HG03432 (cell line): ENCODE results near the gene SPRN.
"Not testable (repeated sequence)": the region's sequence is repeated elsewhere in the genome, so short reads cannot be mapped to it uniquely, and the experiment has no call there.

Source experiments
- ATAC-seq: cut with Tn5 transposase; IDR thresholded peaks from one replicate; pipeline ENCODE4 v1.9.1; 2021; ENCODE audit warnings: mild to moderate bottlenecking, moderate library complexity; ENCODE audit not compliant: unreplicated experiment

The SPRN gene, protein sequence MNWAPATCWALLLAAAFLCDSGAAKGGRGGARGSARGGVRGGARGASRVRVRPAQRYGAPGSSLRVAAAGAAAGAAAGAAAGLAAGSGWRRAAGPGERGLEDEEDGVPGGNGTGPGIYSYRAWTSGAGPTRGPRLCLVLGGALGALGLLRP

DNA sequence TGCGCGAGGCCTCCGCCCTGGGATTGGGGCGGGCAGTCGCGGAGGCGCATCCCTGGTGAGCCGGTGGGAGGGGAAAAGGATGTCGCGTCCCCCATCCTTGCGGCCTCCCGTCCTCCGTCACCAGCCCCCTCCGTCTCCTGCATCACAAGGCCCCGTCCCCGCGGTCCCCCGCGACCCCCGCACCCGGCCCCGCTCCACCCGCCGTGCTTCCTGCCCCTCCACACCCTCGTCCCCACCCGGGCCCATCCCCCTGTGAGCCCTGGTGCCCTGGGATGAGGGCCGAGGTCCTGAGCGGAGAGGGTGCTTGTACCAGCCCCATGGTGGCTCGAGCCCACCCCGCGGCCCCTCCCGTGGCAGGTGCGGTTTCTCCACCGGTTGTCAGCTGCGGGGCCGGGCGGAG is at the start of gene SPRN:
Gene SPRN, minus strand, starts transcription at position 25 of the 400 bp plus-strand sequence. CDS start 944 bp downstream, outside the sequence.
- not testable (repeated sequence) for ATAC-seq

DNA sequence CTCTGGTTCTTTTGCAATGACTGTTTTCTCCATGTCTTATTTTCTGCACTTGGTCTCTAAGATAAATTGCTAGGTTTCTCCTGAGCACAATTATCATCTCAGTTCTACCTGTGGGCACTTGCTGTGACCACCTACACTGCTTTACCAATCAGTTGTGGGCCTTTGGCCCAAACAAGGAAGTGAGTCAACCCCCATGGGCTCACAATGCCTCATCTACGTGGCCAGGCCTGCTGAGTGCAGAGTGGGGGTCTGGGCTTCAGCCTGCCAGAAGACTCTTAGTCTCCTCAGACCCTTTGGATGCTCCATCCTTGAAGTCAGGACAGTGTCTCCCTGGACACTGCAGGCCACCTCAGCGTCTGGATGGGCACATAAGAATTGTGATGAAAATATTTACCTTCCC is 49.6 kb upstream of the SPRN start:
- no peak for ATAC-seq

DNA sequence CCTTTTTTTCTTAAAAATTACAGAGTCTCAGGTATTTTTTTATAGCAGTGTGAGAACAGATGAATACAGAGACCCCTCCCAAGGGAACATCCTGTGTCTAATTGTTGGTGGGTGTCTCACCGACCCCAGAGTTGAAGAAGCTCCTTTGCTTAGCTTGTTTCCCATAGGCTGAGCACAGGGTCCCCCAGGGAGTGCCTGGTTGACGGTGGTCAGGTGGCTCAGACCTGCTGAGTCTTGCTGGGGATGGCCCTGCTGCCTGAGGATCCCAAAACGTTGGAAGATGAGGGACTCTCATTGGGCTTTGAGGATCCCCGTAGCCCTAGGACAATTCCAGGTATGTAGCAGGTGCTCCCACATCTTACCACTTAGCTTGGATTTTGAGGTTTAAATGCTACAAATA is 48.8 kb upstream of the SPRN start:
- ATAC-seq, result no peak

DNA sequence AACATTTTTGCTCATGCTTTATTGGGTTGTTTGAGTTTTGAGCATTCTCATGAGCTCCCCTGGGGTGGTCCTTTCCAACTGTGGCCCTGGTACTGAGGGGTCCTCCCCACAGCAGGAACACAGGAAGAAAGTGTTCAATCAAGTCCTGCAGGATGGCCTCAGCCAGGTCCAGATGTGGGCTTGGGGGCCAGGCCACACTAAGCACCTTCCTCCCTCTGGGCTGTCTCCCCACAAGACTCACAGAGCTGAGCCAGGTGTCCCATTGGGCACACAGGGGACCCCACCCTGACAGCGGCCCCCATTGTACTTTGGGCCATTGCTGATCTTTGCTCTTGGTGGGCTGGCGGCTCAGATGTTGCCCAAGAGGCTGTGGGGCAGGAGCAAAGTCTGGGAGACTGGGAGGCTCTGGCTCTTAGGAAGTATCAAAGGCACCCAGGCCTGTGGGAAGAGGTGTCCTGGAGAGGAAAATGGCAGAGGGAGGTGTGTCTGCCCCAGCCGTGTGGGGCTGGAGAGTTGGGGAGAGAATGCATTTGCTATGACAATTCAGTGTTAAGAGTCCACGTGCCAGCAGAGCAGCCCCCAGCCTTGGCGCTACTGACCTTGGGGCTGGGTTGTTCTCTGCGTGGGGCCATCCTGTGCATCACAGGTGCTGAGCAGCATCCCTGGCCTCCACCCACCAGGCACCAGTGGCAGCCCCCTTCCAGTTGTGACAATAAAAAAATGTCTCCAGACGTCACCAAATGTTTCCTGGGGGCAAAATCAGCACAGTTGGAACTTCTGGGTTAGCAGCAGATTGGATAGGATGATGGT is 47.1 kb upstream of the SPRN start:
- ATAC-seq, result no peak

DNA sequence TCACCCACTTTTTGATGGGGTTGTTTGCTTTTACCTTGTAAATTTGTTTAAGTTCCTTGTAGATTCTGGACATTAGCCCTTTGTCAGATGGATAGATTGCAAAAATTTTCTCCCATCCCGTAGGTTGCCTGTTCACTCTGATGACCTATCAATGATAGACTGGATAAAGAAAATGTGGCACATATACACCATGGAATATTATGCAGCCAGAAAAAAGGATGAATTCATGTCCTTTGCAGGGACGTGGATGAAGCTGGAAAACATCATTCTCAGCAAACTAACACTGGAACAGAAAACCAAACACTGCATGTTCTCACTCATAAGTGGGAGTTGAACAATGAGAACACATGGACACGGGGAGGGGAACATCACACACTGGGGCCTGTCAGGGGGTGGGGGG is 44.8 kb upstream of the SPRN start:
- ATAC-seq, result not testable (repeated sequence)

DNA sequence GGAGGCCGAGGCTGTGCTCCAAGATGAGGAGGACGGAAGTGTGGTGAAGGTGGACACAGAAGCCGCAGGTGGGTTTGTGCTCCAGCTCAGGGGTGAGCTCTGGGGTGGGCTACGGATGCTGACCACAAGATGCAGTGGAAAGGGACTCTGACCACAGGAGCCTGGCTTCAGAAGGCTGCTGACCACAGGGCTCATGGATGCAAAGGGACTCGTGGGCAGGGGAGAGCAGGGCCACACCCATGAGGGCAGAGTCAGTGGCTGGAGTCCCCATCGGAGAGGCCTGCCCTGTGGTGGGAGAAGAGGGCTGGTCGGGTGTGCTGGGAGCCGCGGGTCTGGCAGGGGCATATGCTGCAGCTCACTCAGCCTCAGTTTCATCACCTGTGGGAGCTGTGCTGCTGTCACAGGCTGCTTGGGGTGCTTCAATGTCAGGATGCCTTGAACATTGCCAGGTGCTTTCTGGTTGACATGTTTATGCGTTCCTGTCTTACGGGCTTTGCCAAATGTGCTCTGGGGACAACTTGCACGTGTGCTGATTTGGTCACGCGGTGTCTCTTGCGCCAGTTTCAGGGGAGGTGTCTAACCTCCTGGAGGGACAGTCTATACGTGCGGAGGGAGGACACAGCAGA is 43.0 kb upstream of the SPRN start:
- ATAC-seq, result no peak

DNA sequence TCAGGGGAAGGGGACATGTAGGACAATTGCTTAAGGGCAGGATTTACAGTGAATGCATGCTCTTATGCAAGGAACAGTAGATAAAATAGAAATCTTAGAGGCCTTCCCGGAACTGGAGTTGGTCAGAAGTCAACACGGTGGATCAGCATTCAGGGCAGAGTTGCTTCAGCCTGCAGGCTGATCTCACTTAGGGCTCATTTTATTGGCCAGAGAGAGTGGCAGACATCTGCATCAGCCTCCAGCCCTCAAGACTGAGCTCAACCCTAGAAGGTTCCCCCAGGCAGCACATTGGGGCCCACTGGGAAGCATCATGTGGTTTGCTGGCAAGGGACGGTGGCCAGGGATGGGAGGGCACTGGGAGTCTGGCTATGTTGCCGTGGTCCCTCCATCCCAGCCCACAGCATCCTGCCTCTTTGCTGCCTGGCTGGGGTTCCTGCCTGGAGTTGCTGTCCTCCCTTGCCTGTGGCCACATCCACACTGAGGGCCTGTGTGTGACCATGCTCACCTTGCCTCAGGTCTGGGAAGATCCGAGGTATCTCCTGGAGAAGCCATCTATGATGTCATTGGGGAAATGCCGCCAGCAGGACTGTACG is 42.4 kb upstream of the SPRN start:
- no peak for ATAC-seq

DNA sequence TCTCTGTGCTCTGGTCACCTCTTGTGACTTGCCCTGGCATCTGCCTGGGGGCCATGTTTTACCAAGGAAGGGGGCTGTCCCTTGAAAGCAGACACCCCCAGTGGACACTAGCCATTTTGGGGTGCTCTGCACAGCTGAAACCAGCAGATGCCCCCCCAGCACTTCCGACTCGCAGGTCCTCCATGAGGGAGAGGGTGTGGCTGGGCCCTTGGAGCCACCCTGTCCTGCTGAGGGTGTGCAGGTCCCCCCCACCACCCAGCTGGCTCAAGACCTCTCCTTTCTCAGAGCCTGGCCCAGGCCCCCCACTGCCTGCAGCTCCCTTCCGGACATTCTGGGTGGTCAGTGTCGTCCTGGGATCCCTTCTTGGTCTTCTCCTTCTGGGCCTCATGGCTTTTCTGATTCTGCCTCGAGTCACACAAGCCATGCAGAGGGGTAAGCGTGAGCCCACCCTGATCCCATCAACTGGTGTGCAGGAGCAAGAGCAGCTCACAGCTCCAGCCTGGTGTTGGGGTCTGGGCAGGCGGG is 41.6 kb upstream of the SPRN start:
- ATAC-seq, result no peak

DNA sequence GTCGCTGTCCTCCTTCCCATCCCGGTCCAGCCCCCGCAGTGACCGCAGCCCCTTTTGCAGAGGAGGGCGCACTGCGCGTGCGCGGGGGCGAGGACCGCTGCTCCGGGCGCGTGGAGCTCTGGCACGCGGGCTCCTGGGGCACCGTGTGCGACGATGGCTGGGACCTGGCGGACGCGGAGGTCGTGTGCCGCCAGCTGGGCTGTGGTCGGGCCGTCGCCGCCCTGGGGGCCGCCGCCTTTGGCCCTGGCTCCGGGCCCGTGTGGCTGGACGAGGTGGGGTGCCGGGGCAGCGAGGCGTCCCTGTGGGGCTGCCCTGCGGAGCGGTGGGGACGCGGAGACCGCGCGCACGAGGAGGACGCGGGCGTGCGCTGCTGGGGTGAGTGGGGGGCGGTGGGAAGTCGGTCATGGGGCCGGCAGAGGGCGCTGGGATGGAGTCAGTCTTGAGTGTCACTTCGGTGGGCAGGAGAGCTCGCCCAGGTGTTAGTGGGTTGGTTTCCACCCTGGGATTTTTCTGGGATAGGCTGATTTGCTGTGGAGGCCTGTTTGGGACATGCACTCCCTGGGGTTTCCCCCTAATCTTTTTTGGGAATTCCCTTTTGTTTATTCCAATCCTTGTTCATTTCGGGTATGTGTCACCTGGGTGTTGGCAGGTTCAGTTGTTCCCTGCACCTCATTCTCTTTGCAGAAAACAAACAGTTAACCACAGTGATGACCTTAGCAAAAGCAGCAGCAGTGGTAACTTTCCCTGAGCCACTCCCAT is 40.9 kb upstream of the SPRN start:
- no peak for ATAC-seq

DNA sequence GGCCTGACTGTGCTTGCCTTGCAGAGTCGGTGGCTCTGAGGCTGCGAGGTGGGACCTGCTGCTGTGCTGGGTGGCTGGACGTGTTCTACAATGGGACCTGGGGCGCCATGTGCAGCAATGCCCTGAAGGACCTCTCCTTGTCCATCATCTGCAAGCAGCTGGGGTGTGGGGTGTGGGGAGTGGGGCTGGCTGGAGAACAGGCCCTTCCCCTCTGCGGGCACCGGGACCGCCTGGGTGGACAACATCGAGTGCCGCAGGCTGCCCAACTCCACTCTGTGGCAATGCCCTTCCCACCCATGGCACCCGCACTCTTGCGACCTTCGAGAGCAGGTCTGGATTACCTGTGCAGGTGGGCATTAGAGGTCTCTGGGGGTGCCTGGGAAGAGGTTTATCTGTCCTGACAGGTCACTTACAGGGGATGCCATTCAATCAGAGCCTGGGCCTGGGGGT is 40.2 kb upstream of the SPRN start:
- ATAC-seq, result no peak

DNA sequence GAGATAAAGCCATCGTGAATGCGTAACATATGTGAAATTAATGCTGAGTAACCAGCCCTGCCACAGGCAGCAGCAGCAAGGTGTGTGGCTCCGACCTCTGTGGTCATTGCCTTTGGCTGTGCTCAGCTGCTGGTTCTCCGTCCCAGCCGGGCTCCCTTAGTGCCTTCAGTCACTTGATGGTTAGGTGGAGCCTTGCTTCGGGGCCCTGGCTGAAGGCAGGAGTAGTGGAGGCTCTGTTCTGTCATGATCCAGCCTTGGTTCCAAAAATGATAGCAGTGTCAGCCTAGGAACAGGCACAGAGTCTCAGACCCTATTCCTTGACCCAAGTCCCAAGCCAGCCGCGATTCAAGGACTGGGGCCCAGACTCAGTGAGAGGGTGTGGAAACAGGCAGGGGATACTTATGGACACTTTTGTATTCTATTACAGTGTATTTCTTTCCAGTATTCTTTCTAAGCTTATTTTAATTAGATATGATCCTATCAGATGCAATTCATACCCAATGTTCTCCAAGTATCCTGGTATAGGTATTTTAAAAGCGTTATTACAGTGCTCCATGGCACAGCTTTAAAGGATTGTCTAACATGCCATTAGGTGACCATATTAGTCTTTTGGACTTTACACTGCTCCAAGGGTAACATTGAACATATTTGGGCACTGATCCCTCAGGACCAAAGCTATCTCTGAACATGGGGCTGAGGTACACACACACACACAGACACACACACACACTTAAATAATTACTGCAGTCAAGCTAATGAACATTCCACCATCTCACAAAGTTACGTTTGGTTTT is 38.3 kb upstream of the SPRN start:
- no peak for ATAC-seq

DNA sequence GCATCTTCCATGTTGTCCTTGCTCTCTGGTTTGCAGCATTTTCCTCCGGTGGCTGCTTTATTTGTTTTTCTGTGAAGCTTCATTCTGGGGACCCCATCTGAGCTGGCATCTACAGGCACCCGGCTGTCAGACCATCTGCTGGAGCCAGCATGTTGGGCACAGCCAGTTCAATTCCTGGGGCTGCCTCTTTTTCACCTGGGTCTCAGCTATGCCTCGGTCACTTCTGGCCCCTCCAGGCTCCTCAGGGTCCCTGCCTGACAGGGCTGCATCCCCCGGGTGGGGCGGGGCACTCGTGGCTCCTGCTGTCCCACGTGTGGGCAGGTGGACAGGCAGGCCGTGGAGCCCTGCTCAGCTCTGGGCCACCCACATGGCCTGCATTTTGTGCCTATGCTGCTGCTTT is 37.4 kb upstream of the SPRN start:
- ATAC-seq, result no peak

DNA sequence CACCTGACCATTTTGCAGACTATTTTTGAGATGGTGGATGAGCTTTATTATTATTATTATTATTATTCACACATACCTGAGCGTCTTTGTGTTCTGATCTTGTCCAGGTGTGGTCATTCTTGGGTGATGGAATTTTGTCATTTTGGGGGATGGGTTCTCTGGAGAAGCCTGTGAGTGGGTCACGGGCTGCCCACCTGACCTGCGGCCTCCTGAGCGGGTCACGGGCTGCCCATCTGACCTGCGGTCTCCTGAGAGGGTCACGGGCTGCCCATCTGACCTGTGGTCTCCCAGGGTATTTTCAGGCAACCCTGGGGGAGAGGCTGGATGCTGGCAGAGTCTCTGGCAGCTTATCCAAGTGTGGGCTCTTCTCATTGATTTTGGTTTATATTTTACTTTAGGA is 36.6 kb upstream of the SPRN start:
- ATAC-seq, result no peak

DNA sequence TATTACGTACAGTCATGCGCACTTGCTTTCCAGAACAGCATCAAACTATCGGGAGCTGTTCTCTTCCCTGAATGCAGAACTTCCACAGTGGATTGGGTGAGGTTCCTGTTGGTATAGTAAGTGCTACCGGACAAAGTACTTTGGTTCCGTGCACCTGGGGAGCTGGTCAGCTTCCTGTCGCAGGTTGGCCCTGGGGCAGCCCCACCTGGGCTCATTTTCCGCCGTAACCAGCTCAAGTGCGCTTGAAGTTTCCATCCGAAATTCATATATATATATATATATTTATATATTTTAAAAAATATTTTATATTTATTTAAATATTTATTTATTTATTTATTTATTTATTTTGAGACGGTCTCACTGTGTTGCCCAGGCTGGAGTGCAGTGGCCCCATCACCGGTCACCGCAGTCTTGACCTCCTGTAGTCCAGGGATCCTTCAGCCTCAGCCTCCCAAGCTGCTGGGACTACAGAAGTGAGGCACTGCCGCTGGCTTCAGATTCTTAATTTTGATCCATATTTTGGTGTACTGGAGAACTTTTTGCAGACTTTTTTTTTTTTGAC is 35.9 kb upstream of the SPRN start:
- ATAC-seq, result no peak

DNA sequence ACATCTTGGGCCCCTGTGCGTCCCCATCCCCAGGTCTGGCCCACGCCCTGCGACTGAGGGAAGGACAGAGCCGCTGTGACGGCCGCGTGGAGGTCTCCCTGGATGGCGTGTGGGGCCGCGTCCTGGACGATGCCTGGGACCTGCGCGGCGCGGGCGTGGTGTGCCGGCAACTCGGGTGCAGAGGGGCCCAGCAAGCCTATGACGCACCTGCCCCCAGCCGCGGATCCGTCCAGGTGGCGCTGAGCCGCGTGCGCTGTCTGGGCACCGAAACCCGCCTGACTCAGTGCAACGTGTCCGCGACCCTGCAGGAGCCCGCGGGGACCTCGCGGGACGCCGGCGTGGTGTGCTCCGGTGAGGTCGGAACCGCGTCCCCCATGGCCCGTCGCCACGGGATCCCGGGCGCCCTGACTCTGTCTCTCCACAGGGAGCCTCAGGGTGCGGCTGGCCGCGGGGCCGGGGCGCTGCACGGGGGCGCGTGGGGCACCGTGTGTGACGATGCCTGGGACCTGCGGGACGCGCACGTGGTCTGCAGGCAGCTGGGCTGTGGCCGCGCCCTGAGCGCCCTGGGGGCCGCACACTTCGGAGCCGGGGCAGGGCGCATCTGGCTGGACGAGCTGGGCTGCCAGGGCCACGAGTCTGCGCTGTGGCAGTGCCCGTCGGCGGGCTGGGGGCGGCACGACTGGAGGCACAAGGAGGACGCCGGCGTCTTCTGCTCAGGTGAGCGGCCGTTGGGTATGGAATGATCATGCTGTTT is 35.2 kb upstream of the SPRN start:
- no peak for ATAC-seq

DNA sequence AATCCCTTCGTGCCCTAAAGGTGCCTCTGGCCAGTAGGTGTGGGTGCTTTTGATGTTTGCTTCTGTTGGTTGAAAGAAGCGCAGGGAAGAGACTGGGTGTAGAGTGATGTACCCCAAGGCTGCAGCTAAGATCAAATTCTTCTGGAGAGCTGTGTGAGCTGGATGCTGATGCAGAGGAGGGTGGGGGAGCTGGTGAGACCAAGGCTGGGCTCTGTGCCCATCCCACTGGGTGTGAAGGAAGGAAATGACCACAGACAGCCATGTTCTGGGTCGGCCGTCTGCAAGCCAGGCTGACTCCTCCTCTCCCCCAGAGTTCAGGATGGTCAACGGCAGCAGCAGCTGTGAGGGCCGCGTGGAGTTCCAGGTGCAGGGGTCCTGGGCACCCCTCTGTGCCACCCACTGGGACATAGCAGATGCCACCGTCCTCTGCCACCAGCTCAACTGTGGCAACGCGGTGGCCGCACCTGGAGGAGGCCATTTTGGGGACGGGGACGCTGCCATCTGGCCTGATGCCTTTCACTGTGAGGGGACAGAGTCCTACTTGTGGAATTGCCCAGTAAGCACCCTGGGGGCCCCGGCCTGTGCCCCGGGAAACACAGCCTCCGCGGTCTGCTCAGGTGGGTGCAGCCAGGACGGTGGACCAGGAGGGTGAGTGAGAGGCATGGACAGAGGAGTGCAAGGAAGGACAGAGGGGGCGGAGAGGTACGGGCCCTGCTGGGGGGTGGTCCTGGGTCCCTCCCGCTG is 34.5 kb upstream of the SPRN start:
- ATAC-seq, result no peak

DNA sequence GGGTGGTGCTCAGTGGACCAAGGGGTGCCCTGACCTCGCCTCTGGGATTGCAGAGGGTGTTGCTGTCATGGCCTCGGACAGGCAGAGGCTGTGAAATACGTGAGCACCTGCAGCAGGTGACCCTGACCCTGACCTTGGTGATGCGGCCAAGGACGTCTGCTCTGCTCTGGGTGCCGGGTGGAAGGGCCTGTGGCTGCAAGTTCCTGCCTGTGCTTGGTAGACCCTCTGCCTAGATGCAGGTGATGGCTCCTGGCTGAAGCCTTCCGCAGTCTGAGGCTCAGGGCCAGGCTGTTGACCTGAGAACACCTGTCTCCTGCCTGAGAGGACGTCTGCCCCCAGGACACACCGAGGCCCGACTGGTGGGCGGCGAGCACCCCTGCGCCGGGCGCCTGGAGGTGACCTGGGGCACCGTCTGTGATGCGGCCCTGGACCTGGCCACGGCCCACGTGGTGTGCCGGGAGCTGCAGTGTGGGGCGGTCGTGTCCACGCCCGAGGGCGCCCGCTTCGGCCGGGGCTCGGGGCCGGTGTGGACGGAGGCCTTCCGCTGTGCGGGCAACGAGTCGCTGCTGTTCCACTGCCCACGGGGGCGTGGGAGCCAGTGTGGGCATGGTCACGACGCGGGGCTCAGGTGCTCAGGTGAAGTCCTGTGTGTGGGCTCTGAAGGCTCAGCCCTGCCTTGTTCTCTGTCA is 33.7 kb upstream of the SPRN start:
- no peak for ATAC-seq
